ENCODE measurements around the gene ACTL6A.

Gene ACTL6A

GRCh38 chr3:179590669-179591068, 27.9 kb downstream of the ACTL6A start:
- DNase-seq (ENCODE audit: low read depth) = no peak

- DNase-seq (ENCODE audit: low read depth) = no peak
These were observed 28.6 kb downstream of the ACTL6A start for GRCh38 chr3:179591313-179591712.

- no peak for DNase-seq (ENCODE audit: low read depth)
These were observed 36.8 kb downstream of the ACTL6A start for GRCh38 chr3:179599531-179599930.

- no peak for DNase-seq (ENCODE audit: low read depth)
These were observed 40.6 kb downstream of the ACTL6A start for GRCh38 chr3:179603321-179603720.

GRCh38 chr3:179603831-179604230, 41.1 kb downstream of the ACTL6A start:
- DNase-seq (ENCODE audit: low read depth) = no peak

GRCh38 chr3:179604321-179605078, 41.8 kb downstream of the ACTL6A start, which contains the start of the genes MRPL47 and NDUFB5:
TSS of gene MRPL47 (minus strand) at chr3:179604638. CDS start at chr3:179604624, 14 bp downstream.
TSS of gene NDUFB5 (plus strand) at chr3:179604794. CDS start at chr3:179604816, 22 bp downstream.
- DNase-seq (ENCODE audit: low read depth) = peak; percentile 96

GRCh38 chr3:179606534-179607085, 43.9 kb downstream of the ACTL6A start:
- DNase-seq (ENCODE audit: low read depth) = peak; percentile 30

- DNase-seq (ENCODE audit: low read depth) = no peak
These were observed 46.4 kb downstream of the ACTL6A start for GRCh38 chr3:179608931-179609720.

GRCh38 chr3:179610066-179610465, 47.3 kb downstream of the ACTL6A start:
- no peak for DNase-seq (ENCODE audit: low read depth)

- peak; percentile 71 for DNase-seq (ENCODE audit: low read depth)
These were observed 51.1 kb downstream of the ACTL6A start for GRCh38 chr3:179613807-179614206.

GRCh38 chr3:179615458-179616173, 52.9 kb downstream of the ACTL6A start:
- DNase-seq (ENCODE audit: low read depth) = peak; percentile 86

GRCh38 chr3:179622023-179622422, 59.3 kb downstream of the ACTL6A start:
- no peak for DNase-seq (ENCODE audit: low read depth)

- no peak for DNase-seq (ENCODE audit: low read depth)
These were observed 61.7 kb downstream of the ACTL6A start for GRCh38 chr3:179624451-179624850.

GRCh38 chr3:179630753-179631451, 68.2 kb downstream of the ACTL6A start:
- DNase-seq (ENCODE audit: low read depth) = no peak
